GM12891 (cell line): ENCODE results near the gene STYXL2.

Experiments
- DNase-seq: peaks from one replicate; pipeline ENCODE4 v3.0.0; 2011; ENCODE audit warnings: low spot score; ENCODE audit not compliant: insufficient read length
- FAIRE-seq: peaks from 2 replicates; lab custom pipeline; 2011; peaks lifted over from hg19 to GRCh38; lab: Jason Lieb, UNC
- PAX5 ChIP-seq: IDR thresholded peaks from 2 replicates; pipeline ENCODE4 v1.6.1; 2011; ENCODE audit warnings: low read length, moderate library complexity, mild to moderate bottlenecking; ENCODE audit not compliant: insufficient read depth, severe bottlenecking
- POLR2A ChIP-seq: IDR thresholded peaks from 2 replicates; pipeline ENCODE4 v1.6.1; 2011; ENCODE audit warnings: low read depth, low read length, control low read depth
- POLR2AphosphoS5 ChIP-seq: IDR thresholded peaks from 2 replicates; pipeline ENCODE4 v1.6.1; 2011; ENCODE audit warnings: low read depth, low read length, control low read depth
- POU2F2 ChIP-seq: IDR thresholded peaks from 2 replicates; pipeline ENCODE4 v1.6.1; 2011; ENCODE audit warnings: low read depth, mild to moderate bottlenecking, control low read depth, low read length, moderate library complexity
- SPI1 ChIP-seq: IDR thresholded peaks from 2 replicates; pipeline ENCODE4 v1.6.1; 2011; ENCODE audit warnings: low read depth, low read length, control low read depth
- TAF1 ChIP-seq: IDR thresholded peaks from 2 replicates; pipeline ENCODE4 v1.6.1; 2011; ENCODE audit warnings: low read depth, low read length, control low read depth

STYXL2 gene

GRCh38 chr1:167077128-167077867 lies 16.6 kb upstream of the STYXL2 start:
- TF ChIP-seq SPI1, result no peak
- no peak for TF ChIP-seq POLR2A
- no peak for TF ChIP-seq PAX5
- TF ChIP-seq TAF1, result no peak
- no peak for TF ChIP-seq POU2F2
- no peak for TF ChIP-seq POLR2AphosphoS5
- FAIRE-seq (no peak), DNase-seq (no peak)

GRCh38 chr1:167077868-167078210 lies 16.0 kb upstream of the STYXL2 start:
- TF ChIP-seq POLR2AphosphoS5, result no peak
- no peak for TF ChIP-seq SPI1
- no peak for TF ChIP-seq POU2F2
- TF ChIP-seq PAX5, result no peak
- no peak for TF ChIP-seq TAF1
- TF ChIP-seq POLR2A, result no peak
- FAIRE-seq, result no peak

GRCh38 chr1:167081594-167082156 lies 12.2 kb upstream of the STYXL2 start:
- DNase-seq (no peak), FAIRE-seq (no peak)
- TF ChIP-seq SPI1, result no peak
- no peak for TF ChIP-seq POLR2AphosphoS5

More at GRCh38 chr1:167077868-167078210, 16.0 kb upstream of the STYXL2 start:
- no peak for DNase-seq

GRCh38 chr1:167082511-167083027 lies 11.3 kb upstream of the STYXL2 start:
- no peak for FAIRE-seq
- no peak for DNase-seq
- no peak for TF ChIP-seq TAF1

- FAIRE-seq, result no peak
- TF ChIP-seq POU2F2 (no peak), TAF1 (no peak), POLR2AphosphoS5 (no peak), SPI1 (no peak), POLR2A (no peak), PAX5 (no peak)
- DNase-seq, result no peak
These were observed 10.7 kb upstream of the STYXL2 start for GRCh38 chr1:167083066-167083665.

GRCh38 chr1:167083871-167084270 lies 10.0 kb upstream of the STYXL2 start:
- TF ChIP-seq SPI1, result no peak
- TF ChIP-seq PAX5, result no peak
- TF ChIP-seq POLR2A, result no peak
- no peak for TF ChIP-seq POLR2AphosphoS5
- TF ChIP-seq POU2F2, result no peak
- no peak for TF ChIP-seq TAF1
- DNase-seq, result no peak
- FAIRE-seq, result no peak

- TF ChIP-seq SPI1 (no peak), PAX5 (no peak), TAF1 (no peak), POU2F2 (no peak), POLR2A (no peak), POLR2AphosphoS5 (no peak)
- DNase-seq (no peak), FAIRE-seq (no peak)
These were observed 9.1 kb upstream of the STYXL2 start for GRCh38 chr1:167084757-167085156.

- TF ChIP-seq PAX5, result no peak
- TF ChIP-seq TAF1, result no peak
- no peak for TF ChIP-seq POLR2A
- TF ChIP-seq SPI1, result no peak
- no peak for TF ChIP-seq POLR2AphosphoS5
- no peak for TF ChIP-seq POU2F2
- FAIRE-seq (no peak), DNase-seq (no peak)
These were observed 7.8 kb upstream of the STYXL2 start for GRCh38 chr1:167086033-167086432.

GRCh38 chr1:167086768-167087167 lies 7.1 kb upstream of the STYXL2 start:
- DNase-seq (no peak), FAIRE-seq (no peak)
- TF ChIP-seq POU2F2, result no peak
- no peak for TF ChIP-seq PAX5
- no peak for TF ChIP-seq POLR2A
- no peak for TF ChIP-seq POLR2AphosphoS5
- no peak for TF ChIP-seq TAF1
- TF ChIP-seq SPI1, result no peak
